Measurements from ENCODE around the gene PLA2G2F. TPM values are rescaled to one million over a fixed set of nuclear protein-coding genes. Genes with fewer than 3 reads are reported as not detected.

The PLA2G2F gene
- polyA plus RNA-seq, 1 experiment, result not detected

DNA sequence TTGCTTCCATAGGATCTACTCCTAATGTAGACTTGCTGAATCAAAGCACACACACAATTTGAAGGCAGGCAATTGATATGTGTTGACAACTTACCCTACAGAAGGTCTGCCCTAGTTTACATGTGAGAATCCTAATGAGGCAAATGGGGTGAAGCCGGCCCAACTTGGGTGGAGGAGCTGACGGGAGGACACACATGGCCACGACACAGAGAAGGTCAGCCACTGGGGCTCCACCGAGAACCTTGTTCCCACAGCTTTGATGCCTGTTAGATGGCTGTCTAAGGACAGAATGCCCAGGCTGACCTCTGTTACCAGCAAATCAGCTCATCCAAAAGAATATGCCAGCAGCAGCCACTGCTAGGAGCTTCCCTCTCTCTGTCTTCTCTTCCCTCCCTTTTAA is 18.3 kb upstream of the PLA2G2F start:
- no peak for TF ChIP-seq CTCF (IDR thresholded peaks at IDR 0.05; ENCODE audit: insufficient read depth, low read depth, low read length)
- CTCF ChIA-PET, result no interaction called here
- H3K4me3 ChIP-seq (ENCODE audit: low read depth, low read length), result no peak overlapping the region
- no peaks in the 10 kb centered on the region for H3K36me3 ChIP-seq (ENCODE audit: control insufficient read depth, insufficient read depth, low read length)
- no peaks in the 10 kb centered on the region; the same call in none of the 2 replicates for H3K27me3 ChIP-seq (ENCODE audit: control insufficient read depth, insufficient read depth, low read length)
- POLR2A ChIA-PET, result no interaction called here
- DNase-seq (ENCODE audit: low read depth), result no peak

DNA sequence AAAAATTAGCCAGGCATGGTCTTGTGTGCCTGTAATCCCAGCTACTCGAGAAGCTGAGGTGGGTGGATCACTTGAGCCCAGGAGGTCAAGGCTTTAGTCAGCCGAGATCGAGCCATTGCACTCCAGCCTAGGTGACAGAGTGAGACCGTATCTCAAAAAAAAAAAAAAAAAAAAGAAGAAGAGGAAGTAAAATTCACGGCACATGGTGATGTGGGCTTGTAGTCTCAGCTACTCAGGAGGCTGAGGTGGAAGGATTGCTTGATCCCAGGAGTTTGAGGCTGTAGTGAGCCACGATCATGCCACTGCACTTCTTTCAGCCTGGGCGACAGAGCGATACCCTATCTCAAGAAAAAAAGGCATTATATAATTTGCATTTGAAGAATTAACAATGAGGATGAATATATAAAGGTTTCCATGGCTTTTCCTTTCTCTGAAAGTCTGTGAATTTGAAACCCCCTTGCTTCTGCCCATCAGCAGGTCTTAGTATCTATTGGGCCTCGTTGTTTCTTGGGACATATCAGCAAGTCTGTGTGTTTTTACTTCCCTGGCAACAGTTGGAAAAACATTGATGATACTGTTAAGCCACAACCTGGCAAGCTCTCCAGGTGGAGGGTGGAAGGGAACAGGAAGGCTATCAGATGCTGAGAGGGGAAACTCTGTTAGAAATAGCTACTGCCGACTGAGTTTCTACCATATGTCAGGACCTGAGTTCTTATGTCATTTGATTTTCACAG is 15.2 kb upstream of the PLA2G2F start:
- CTCF ChIA-PET, result interaction anchor here (1.1 to 1.3 kb wide), 2 partner anchors 22 to 29 kb away, joined by 3 to 5 read pairs; no protein-coding TSS in a partner anchor
- Histone ChIP-seq H3K4me3 (ENCODE audit: low read depth, low read length) (no peak overlapping the region), H3K36me3 (ENCODE audit: control insufficient read depth, insufficient read depth, low read length) (no peaks in the 10 kb centered on the region), H3K27me3 (ENCODE audit: control insufficient read depth, insufficient read depth, low read length) (no peaks in the 10 kb centered on the region; the same call in none of the 2 replicates)
- POLR2A ChIA-PET, result no interaction called here
- no peak for TF ChIP-seq CTCF (IDR thresholded peaks at IDR 0.05; ENCODE audit: insufficient read depth, low read depth, low read length)
- DNase-seq (ENCODE audit: low read depth), result no peak

DNA sequence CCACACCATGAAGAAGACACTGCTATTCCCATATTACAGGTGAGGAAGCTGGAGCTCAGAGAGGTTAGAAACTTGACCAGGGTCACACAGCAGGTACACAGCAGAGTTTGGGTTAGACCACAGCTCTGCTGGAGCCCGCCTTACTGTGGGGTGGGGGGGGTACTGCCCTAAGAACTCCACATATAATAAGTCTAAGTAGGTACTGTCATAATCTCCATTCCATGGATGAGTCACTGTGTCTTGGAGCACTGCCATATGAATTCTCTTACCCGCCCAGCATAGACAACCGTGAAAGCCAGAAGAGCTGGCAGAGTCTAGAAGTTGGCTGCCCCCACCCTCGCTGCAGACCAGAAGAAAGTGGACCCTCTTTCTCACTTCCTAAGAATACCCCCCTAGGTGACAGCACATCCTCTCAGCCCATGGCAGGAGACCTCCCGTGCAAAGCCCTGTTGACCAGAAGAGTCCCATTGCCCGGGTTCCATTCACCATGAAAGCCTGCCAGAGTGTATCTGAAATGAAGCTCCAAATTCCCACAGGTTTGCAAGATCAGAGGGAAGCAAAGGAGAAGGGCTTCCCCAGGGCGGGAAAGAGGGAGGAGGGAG is 14.6 kb upstream of the PLA2G2F start:
- TF ChIP-seq CTCF (IDR thresholded peaks at IDR 0.05; ENCODE audit: insufficient read depth, low read depth, low read length), result no peak
- no peaks in the 10 kb centered on the region; the same call in none of the 2 replicates for H3K27me3 ChIP-seq (ENCODE audit: control insufficient read depth, insufficient read depth, low read length)
- ChIA-PET CTCF (interaction anchor here (1.1 to 1.3 kb wide), 3 partner anchors 23 to 408 kb away, joined by 3 to 5 read pairs (median 3); no protein-coding TSS in a partner anchor), POLR2A (no interaction called here)
- no peaks in the 10 kb centered on the region for H3K36me3 ChIP-seq (ENCODE audit: control insufficient read depth, insufficient read depth, low read length)
- no peak for DNase-seq (ENCODE audit: low read depth)
- H3K4me3 ChIP-seq (ENCODE audit: low read depth, low read length), result no peak overlapping the region

DNA sequence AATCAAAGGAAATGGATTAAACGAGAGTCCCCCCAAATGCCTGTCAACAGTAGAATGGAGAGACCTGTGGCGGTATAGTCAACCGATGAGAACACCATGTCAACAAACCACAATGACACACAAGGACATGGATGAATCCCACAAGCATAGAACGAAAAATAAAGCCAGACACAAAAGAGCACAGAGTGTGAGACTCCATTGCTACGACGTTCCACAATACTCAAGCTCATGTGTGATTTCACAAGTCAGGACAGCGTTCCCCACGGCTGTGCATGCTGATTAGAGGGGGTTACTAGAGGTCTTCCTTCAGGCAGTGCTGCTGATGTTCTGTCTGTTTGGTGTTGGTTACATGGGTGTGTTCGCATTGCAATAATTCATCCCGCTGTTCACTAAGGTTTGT is 14.0 kb upstream of the PLA2G2F start:
- H3K27me3 ChIP-seq (ENCODE audit: control insufficient read depth, insufficient read depth, low read length), result no peaks in the 10 kb centered on the region; the same call in none of the 2 replicates
- no peak overlapping the region for H3K4me3 ChIP-seq (ENCODE audit: low read depth, low read length)
- ChIA-PET POLR2A (no interaction called here), CTCF (interaction anchor here (1.1 to 1.3 kb wide), 3 partner anchors 23 to 409 kb away, joined by 3 to 5 read pairs (median 3); no protein-coding TSS in a partner anchor)
- H3K36me3 ChIP-seq (ENCODE audit: control insufficient read depth, insufficient read depth, low read length), result no peaks in the 10 kb centered on the region
- no peak for DNase-seq (ENCODE audit: low read depth)
- no peak for TF ChIP-seq CTCF (IDR thresholded peaks at IDR 0.05; ENCODE audit: insufficient read depth, low read depth, low read length)

- CTCF ChIA-PET, result interaction anchor here (1.2 kb wide), 1 partner anchor 410 kb away, joined by 3 read pairs; no protein-coding TSS in a partner anchor
- H3K4me3 ChIP-seq (ENCODE audit: low read depth, low read length), result no peak overlapping the region
- TF ChIP-seq CTCF (IDR thresholded peaks at IDR 0.05; ENCODE audit: insufficient read depth, low read depth, low read length), result no peak
- no peak for DNase-seq (ENCODE audit: low read depth)
- no peaks in the 10 kb centered on the region for H3K36me3 ChIP-seq (ENCODE audit: control insufficient read depth, insufficient read depth, low read length)
- H3K27me3 ChIP-seq (ENCODE audit: control insufficient read depth, insufficient read depth, low read length), result no peaks in the 10 kb centered on the region; the same call in 1 of the 2 replicates
- POLR2A ChIA-PET, result no interaction called here
Measured at GRCh38 chr1:20126041-20126805, 12.9 kb upstream of the PLA2G2F start.

Data from BJ (cell line).